Prostate gland (tissue), 2 donors: ENCODE results near the gene TUBB6.

ENCODE experiments used
- POLR2A ChIP-seq: fragments of 450-650 bp; IDR thresholded peaks from one replicate; pipeline ENCODE4 v1.6.1; 2016; ENCODE audit warnings: antibody characterized with exemption, mild to moderate bottlenecking
- TF ChIP-seq, protein P1 (sequence below), 4 experiments: fragments of 200-600 bp in 2 of 4; fragments of 450-650 bp in 2 of 4; sonication (generic) in 2 of 4; IDR thresholded peaks; 1 replicate in 3 of 4; 2 replicates in 1 of 4; pipeline ENCODE4 v1.5.1; 2016 to 2019; ENCODE audit warnings: antibody characterized with exemption in 4 of 4, mild to moderate bottlenecking in 2 of 4, moderate library complexity in 2 of 4

DNA sequence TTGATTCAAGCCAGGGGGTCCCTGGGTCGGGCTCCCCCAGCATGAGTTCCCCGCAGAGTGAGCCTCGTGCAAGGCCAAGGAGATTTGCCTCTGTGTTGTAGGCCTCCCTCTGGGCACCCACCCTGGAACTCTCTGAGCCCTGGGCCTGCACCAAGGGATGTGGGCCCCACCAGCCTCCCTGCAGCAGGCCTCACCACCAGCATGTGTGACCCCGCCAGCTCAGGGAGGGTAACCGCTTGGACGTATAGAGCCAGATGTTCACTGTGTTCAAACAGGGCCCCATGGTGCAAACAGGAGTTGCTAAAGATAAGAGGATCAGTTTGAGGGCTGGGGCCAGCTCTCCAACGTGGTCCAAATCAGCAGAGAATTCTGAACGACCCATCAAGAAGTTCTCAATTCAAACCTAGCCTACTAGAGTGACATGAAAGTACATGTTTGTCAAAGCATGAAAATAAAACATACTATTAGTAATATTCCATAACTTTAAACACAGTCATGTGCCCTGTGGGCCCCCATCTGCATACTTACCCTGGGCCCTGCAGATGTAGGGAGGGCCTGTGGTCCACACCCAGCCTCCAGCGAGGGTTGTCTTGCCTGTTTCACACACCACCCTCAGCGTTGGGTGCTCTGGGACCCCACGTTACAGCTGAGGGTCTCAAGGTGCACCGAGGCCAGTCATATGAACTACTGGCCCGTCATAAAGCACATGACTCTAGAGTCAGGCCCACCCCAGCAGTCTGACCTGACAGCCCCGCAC lies 5.5 kb upstream of the TUBB6 start:
- TF ChIP-seq, protein P1, sequence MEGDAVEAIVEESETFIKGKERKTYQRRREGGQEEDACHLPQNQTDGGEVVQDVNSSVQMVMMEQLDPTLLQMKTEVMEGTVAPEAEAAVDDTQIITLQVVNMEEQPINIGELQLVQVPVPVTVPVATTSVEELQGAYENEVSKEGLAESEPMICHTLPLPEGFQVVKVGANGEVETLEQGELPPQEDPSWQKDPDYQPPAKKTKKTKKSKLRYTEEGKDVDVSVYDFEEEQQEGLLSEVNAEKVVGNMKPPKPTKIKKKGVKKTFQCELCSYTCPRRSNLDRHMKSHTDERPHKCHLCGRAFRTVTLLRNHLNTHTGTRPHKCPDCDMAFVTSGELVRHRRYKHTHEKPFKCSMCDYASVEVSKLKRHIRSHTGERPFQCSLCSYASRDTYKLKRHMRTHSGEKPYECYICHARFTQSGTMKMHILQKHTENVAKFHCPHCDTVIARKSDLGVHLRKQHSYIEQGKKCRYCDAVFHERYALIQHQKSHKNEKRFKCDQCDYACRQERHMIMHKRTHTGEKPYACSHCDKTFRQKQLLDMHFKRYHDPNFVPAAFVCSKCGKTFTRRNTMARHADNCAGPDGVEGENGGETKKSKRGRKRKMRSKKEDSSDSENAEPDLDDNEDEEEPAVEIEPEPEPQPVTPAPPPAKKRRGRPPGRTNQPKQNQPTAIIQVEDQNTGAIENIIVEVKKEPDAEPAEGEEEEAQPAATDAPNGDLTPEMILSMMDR (IDR thresholded peaks at IDR 0.05): no peak
- no peak for TF ChIP-seq POLR2A
